Dedifferentiated amniotic fluid mesenchymal stem cell (primary cell): Measurements from ENCODE around the gene UBE2U.
"Not testable (repeated sequence)": the region's sequence is repeated elsewhere in the genome, so short reads cannot be mapped to it uniquely, and the experiment has no call there.

Experiments
- DNase-seq: peaks from one replicate; pipeline ENCODE4 v3.0.0-alpha.2; 2016; ENCODE audit errors: extremely low spot score

The UBE2U gene

GRCh38 chr1:64240206-64240605 is 36.8 kb downstream of the UBE2U start:
- DNase-seq, result peak; percentile 40

DNA sequence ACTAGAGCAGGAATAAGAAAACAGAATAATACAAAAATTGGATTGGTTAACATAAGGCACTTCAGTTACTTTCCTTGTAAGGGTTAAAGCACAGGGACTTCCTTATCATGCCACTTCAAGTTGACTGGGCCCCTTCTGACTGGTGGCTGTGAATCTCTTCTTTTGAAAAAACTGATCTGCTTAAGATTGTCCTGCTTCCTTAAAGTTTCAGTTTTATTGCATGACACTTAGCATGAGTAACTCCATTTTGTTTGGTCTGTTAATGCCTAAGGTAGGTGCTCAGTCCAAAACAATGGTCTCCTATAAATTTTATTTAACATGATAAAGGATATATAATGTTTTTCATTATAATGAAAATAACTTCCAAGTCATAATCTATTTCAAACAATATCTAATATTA is 37.6 kb downstream of the UBE2U start:
- no peak for DNase-seq

DNA sequence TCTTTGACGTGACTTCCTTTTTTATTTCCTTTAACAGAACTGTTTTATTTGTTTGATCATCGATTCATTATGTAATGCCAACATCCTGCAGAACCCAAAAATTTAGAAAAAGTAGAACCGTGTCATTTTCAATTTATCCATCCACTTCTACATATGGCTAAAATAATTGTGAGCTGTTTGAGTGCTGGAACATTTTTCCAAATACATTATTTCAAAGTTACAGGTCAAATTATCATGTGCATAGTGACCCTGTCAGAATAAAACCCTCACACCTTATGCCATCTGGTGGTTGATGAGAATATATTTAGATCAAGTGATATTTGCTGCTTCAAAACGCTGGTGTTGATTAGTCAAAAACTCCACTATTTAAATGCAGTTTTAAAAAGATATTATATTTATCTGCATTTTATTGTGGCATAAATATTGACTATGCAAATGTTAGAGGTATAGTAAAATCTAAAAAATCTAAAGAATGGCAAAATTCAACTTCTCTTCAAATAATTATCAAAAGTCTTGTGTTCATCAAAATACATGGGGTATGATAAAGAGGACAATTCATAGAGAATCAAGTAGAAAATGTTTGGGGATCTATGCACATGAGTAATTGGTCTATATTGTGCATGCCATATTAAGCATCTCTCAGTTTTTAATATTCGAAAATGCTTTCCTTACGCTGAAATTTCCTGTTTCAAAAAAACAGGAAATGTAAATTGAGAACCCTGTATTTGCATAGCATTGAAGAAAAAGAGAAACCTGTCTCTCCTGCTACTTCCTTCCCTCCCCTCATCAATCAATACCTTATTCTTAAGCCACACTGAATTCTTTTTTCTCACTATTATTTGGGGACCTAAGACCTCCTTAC is 39.7 kb downstream of the UBE2U start:
- DNase-seq, result peak; percentile 47

GRCh38 chr1:64243757-64244080 is 40.3 kb downstream of the UBE2U start:
- DNase-seq, result no peak

DNA sequence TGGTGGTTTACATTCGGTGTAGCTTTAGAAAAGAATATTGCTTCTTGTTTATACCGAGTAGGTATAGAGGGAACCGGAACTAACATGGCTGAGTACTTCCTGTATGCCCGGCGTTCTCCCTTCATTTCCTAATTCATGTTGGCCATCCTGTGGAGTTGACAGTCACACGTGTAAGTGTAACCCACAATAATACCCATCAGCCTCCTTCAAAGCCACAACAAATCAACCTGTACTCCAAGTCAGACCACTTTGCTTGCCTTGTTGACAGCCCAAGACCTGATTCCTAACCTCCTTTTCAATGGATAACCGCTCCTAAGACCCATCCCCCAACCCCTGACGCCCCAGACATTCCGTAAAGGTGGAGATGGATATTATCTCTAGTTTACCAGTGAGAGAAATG is 42.1 kb downstream of the UBE2U start:
- DNase-seq, result no peak

DNA sequence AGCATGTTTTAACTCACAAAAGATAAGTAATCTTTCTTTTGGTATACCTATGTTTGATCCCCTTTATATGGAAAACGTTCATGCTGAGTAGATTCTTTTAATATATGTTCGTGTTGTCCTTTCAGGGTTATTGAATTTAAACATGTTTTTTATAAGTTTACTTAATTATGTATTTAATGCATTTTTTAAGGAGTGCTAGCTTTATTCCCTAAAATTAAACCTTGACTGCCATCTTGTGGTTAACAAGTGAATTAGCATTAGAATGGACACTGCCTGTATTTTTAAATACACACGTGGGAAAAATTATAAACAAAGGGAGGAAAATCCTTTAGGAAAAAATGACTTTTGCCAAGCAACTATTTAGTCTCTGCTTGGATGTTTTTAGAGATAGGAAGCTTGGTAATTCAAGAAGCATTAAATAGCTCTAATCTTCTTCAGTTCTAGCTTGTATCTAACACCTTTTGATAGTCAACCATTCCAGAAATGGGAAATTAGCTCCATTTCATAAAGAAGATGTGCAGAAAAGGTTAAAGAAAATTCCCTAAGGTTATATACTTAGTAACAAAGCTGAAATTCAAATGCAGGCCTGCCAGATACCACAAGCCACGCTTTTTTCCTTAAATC is 43.0 kb downstream of the UBE2U start:
- peak; percentile 71 for DNase-seq

DNA sequence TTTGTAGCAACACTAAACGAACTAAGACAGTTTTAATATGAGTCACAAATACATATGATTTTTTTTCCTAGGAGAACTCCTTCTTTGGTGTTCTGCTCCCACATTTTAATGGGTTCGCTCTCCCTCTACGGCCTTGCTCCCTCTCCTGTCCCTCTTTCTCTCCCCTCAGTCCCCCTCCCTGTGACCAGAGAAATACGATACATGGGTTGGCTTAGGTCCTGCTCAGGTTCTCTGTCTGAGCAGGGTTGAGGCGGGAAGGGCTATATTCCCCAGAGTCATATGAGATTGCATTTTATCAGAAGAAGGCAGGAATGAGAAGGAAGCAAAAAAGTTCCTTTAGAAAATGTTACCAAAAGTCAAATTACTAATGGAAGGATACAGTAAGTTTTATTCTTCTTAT is 44.6 kb downstream of the UBE2U start:
- DNase-seq, result no peak

DNA sequence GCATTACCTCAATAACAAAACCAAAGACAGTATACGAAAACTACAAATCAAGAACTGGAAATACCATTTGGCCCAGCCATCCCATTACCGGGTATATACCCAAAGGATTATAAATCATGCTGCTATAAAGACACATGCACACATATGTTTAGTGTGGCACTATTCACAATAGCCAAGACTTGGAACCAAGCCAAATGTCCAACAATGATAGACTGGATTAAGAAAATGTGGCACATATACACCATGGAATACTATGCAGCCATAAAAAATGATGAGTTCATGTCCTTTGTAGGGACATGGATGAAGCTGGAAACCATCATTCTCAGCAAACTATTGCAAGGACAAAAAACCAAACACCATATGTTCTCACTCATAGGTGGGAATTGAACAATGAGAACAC is 47.0 kb downstream of the UBE2U start:
- DNase-seq, result not testable (repeated sequence)

GRCh38 chr1:64251971-64252370 is 48.5 kb downstream of the UBE2U start:
- no peak for DNase-seq

DNA sequence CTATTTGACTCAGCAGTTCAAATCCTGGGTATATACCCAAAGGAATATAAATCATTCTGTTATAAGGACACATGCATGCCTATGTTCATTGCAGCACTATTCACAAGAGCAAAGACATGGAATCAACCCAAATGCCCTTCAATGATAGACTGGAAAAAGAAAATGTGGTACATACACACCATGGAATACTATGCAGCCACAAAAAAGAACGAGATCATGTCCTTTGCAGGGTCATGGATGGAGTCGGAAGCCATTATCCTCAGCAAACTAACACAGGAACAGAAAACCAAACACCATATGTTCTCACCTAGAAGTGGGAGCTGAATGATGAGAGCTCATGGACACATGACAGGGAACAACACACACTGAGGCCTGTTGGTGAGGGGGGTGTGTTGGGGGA is 53.8 kb downstream of the UBE2U start:
- not testable (repeated sequence) for DNase-seq

DNA sequence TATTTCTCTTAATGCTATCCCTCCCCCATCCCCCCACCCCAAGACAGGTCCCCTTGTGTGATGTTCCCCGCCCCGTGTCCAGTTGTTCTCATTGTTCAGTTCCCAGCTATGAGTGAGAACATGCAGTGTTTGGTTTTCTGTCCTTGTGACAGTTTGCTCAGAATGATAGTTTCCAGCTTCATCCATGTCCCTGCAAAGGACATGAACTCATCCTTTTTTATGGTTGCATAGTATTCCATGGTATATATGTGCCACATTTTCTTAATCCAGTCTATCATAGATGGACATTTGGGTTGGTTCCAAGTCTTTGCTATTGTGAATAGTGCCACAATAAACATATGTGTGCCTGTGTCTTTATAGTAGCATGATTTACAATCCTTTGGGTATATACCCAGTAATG is 55.0 kb downstream of the UBE2U start:
- not testable (repeated sequence) for DNase-seq

- no peak for DNase-seq
Measured at GRCh38 chr1:64263335-64263734, 59.9 kb downstream of the UBE2U start.

GRCh38 chr1:64263856-64264255 is 60.4 kb downstream of the UBE2U start:
- no peak for DNase-seq

- DNase-seq, result no peak
Measured at GRCh38 chr1:64265141-64265540, 61.7 kb downstream of the UBE2U start.

DNA sequence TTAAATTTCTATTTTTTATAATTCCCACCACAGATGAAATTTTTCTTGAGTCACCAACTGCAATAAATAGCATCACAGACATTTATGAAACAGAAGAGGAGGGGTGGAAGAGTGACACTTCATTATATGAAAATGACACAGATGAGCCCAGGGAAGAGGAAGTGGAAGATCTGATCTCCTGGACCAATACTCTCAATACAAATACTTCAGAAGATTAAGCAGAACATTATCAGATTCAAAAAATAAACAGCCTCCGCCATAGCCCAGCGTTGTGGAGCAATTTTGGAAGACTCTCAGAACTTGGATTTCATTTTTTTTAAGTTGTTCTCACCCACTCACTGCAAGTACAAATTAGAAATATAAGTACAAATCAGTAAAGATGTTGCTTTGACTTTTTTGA is 63.6 kb downstream of the UBE2U start:
- DNase-seq, result no peak

GRCh38 chr1:64268653-64269557 is 65.5 kb downstream of the UBE2U start:
- DNase-seq, result peak; percentile 92

DNA sequence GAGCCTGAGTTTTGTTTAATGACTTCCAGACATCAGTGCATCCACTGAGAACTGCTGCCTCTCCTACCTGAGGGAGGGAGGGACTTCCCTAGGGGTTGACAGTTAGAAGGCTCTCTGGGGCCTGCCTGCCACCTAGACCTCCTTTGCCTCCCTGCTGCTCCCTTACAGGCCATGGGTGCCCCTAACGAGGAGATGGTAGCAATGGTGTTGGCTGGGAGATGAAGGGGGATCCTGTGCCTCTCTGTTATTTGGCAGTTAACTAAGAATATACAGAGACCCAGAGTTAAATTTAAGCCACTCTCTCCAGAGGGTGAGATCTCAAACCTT is 66.1 kb downstream of the UBE2U start:
- DNase-seq, result no peak

DNA sequence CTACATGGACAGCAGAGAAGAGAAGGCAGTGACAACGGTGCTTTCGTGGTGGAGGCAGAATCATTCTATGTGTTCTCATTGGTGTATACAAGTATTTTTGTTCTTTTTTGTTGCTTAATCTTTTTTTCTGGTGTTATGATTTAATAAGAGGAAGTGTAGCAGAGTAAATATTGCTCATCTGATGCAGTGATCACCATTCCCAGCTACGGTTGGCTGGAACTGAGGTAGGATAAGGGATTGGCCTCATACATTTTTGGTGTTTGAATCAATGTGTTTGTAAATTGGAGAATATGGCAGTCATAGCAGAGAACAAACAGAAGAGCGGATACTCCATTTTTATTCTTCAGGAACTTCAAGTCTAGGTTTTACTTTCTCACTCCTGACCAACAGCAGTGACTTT is 76.6 kb downstream of the UBE2U start:
- no peak for DNase-seq

GRCh38 chr1:64282351-64282750 is 78.9 kb downstream of the UBE2U start:
- DNase-seq, result no peak

- DNase-seq, result no peak
Measured at GRCh38 chr1:64287071-64287470, 83.6 kb downstream of the UBE2U start.

GRCh38 chr1:64290420-64290819 is 87.0 kb downstream of the UBE2U start:
- DNase-seq, result no peak

- DNase-seq, result no peak
Measured at GRCh38 chr1:64291931-64292330, 88.5 kb downstream of the UBE2U start.

GRCh38 chr1:64292399-64292798 is 89.0 kb downstream of the UBE2U start:
- no peak for DNase-seq
